GM12878 (cell line): ENCODE measurements around the gene MAIP1. TPM values are rescaled to one million over a fixed set of nuclear protein-coding genes. Genes with fewer than 3 reads are reported as not detected.
A peak's percentile ranks its signal among the peaks of the same experiment; 100 is the strongest.

Experiments
- ATAC-seq: fragments of 200-7000 bp; cut with Tn5 transposase; 3 replicates; pipeline ENCODE4 v1.9.1; 2020; ENCODE audit warnings: mild to moderate bottlenecking, moderate library complexity
- BruUV-seq: library from RNA; stranded (reverse); fragments of 400-500 nt; replicated peaks from 2 replicates; lab custom pipeline; 2021; lab: Mats Ljungman, UMichigan
- CTCF ChIA-PET: fragments of 300-600 bp; sonication (Branson Sonifier 250); formaldehyde crosslinking; extraction: SDS; loops from one replicate; lab custom pipeline; 2021; ENCODE audit warnings: inconsistent platforms; lab: Yijun Ruan, JAX
- POLR2A ChIA-PET: fragments of 350-600 bp; formaldehyde crosslinking; extraction: SDS; loops from one replicate; lab custom pipeline; 2021; ENCODE audit warnings: inconsistent platforms; lab: Charles Lee
- RAD21 ChIA-PET: fragments of 300-600 bp; sonication (Branson Sonifier 250); formaldehyde crosslinking; loops from one replicate; lab custom pipeline; 2023; ENCODE audit warnings: antibody characterized with exemption; ENCODE audit not compliant: unreplicated experiment; lab: Charles Lee
- SMC1A ChIA-PET: fragments of 300-600 bp; sonication (Branson Sonifier 250); formaldehyde crosslinking; loops from one replicate; lab custom pipeline; 2023; ENCODE audit not compliant: unreplicated experiment, uncharacterized antibody; lab: Charles Lee
- DNase-seq: peaks from one replicate; pipeline ENCODE4 v3.0.0-alpha.2; 2011; ENCODE audit warnings: low read depth, low spot score
- FAIRE-seq: peaks from 3 replicates; lab custom pipeline; 2011; peaks lifted over from hg19 to GRCh38; lab: Jason Lieb, UNC
- H2AFZ ChIP-seq: 2 replicates; pipeline ENCODE4 v1.6.0; 2011; ENCODE audit warnings: low read depth, low read length, control low read depth; ENCODE audit not compliant: control insufficient read depth
- H3K27ac ChIP-seq: 2 replicates; pipeline ENCODE4 v1.5.1; 2011; ENCODE audit warnings: control low read depth; ENCODE audit not compliant: control insufficient read depth, insufficient read depth
- H3K27me3 ChIP-seq, 2 experiments: replicated peaks in 1 of 2; 2 replicates each; pipeline versions ENCODE4 v1.6.0 to v1.6.1; 2011; ENCODE audit warnings: low read length in 1 of 2; ENCODE audit not compliant: control insufficient read depth in 2 of 2, insufficient read depth in 2 of 2
- H3K36me3 ChIP-seq, 2 experiments: 2 replicates each; pipeline ENCODE4 v1.5.1; 2011; ENCODE audit warnings: low read length in 1 of 2; ENCODE audit not compliant: control insufficient read depth in 2 of 2, insufficient read depth in 2 of 2
- H3K4me1 ChIP-seq: 2 replicates; pipeline ENCODE4 v1.6.1; 2011; ENCODE audit warnings: mild to moderate bottlenecking, low read length, moderate library complexity, mixed read lengths; ENCODE audit not compliant: control insufficient read depth, insufficient read depth
- H3K4me2 ChIP-seq: 2 replicates; pipeline ENCODE4 v1.6.0; 2011; ENCODE audit warnings: control low read depth; ENCODE audit not compliant: control insufficient read depth, insufficient read depth
- H3K4me3 ChIP-seq: fragments of 200-600 bp; sonication (generic); 2 replicates; pipeline ENCODE4 v1.5.1; 2016
- H3K79me2 ChIP-seq: 2 replicates; pipeline ENCODE4 v1.6.0; 2011; ENCODE audit warnings: low read length; ENCODE audit not compliant: control insufficient read depth, insufficient read depth
- H3K9ac ChIP-seq: 2 replicates; pipeline ENCODE4 v1.8.0; 2011; ENCODE audit warnings: low read length, control low read depth, mixed read lengths; ENCODE audit not compliant: control insufficient read depth, insufficient read depth
- H3K9me3 ChIP-seq: replicated peaks from 3 replicates; pipeline ENCODE4 v1.5.1; 2011; ENCODE audit warnings: mild to moderate bottlenecking, low read length; ENCODE audit not compliant: control insufficient read depth, insufficient read depth
- H4K20me1 ChIP-seq: 2 replicates; pipeline ENCODE4 v1.6.0; 2011; ENCODE audit not compliant: control insufficient read depth, insufficient read depth
- BHLHE40 ChIP-seq, 2 experiments: fragments of 450-650 bp in 1 of 2; IDR thresholded peaks; 2 replicates each; pipeline ENCODE4 v1.6.1; 2011 to 2017; ENCODE audit warnings: low read depth in 2 of 2, borderline replicate concordance in 1 of 2, improper control_type of control experiment in 1 of 2, low read length in 1 of 2, mild to moderate bottlenecking in 1 of 2
- ELK1 ChIP-seq: IDR thresholded peaks from 2 replicates; pipeline ENCODE4 v1.6.1; 2012; ENCODE audit warnings: low read depth, low read length, improper control_type of control experiment
- GATAD2B ChIP-seq: fragments of 450-650 bp; conservative IDR thresholded peaks from 2 replicates; pipeline ENCODE4 v1.6.1; 2017; ENCODE audit warnings: low read depth, mild to moderate bottlenecking, moderate library complexity
- KLF5 ChIP-seq: fragments of 450-650 bp; IDR thresholded peaks from 2 replicates; pipeline ENCODE4 v1.6.1; 2014; ENCODE audit warnings: mild to moderate bottlenecking; ENCODE audit not compliant: partially characterized antibody
- NR2C1 ChIP-seq: fragments of 450-650 bp; IDR thresholded peaks from 2 replicates; pipeline ENCODE4 v1.6.1; 2017; ENCODE audit warnings: antibody characterized with exemption, mild to moderate bottlenecking, moderate library complexity
- NR2C2 ChIP-seq: IDR thresholded peaks from 2 replicates; pipeline ENCODE4 v1.6.1; 2011; ENCODE audit warnings: borderline replicate concordance, low read depth; ENCODE audit not compliant: control insufficient read depth, insufficient read length
- PAX8 ChIP-seq: fragments of 450-650 bp; IDR thresholded peaks from 2 replicates; pipeline ENCODE4 v1.6.1; 2017; ENCODE audit warnings: mild to moderate bottlenecking, moderate library complexity
- POU2F2 ChIP-seq: IDR thresholded peaks from 3 replicates; pipeline ENCODE4 v1.6.1; 2011; ENCODE audit warnings: low read depth, mild to moderate bottlenecking, low read length, borderline replicate concordance
- RELA ChIP-seq: fragments of 450-650 bp; IDR thresholded peaks from 2 replicates; pipeline ENCODE4 v1.8.0; 2014; ENCODE audit warnings: borderline replicate concordance; ENCODE audit not compliant: partially characterized antibody
- SIX5 ChIP-seq: IDR thresholded peaks from 2 replicates; pipeline ENCODE4 v1.6.1; 2011; ENCODE audit warnings: mild to moderate bottlenecking, low read depth, low read length, moderate library complexity; ENCODE audit not compliant: severe bottlenecking
- SREBF1 ChIP-seq: IDR thresholded peaks from 2 replicates; pipeline ENCODE4 v1.6.1; 2012; ENCODE audit warnings: mild to moderate bottlenecking, low read length
- STAT1 ChIP-seq: fragments of 450-650 bp; conservative IDR thresholded peaks from 2 replicates; pipeline ENCODE4 v1.6.1; 2014; ENCODE audit warnings: antibody characterized with exemption, mild to moderate bottlenecking
- TAF1 ChIP-seq: IDR thresholded peaks from 2 replicates; pipeline ENCODE4 v1.6.1; 2011; ENCODE audit warnings: mild to moderate bottlenecking, low read depth, low read length, borderline replicate concordance
- ZNF207 ChIP-seq: fragments of 450-650 bp; IDR thresholded peaks from 2 replicates; pipeline ENCODE4 v1.6.1; 2014; ENCODE audit warnings: antibody characterized with exemption, mild to moderate bottlenecking, borderline replicate concordance
- ZNF24 ChIP-seq: fragments of 450-650 bp; IDR thresholded peaks from 2 replicates; pipeline ENCODE4 v1.6.1; 2017; ENCODE audit warnings: antibody characterized with exemption, mild to moderate bottlenecking
- WGBS: methylation state at CpG from one replicate; pipeline ENCODE4 v1.1.6; 2016; ENCODE audit warnings: low lambda C conversion rate; ENCODE audit not compliant: insufficient replicate concordance, insufficient coverage; ENCODE audit errors: missing lambda C conversion rate; 5-methylcytosine and 5-hydroxymethylcytosine counted together
- in situ Hi-C: fragments of 300-500 bp; cut with MboI; formaldehyde crosslinking; loops from 9 replicates; pipeline ENCODE4 v1.14.3; 2018; ENCODE audit warnings: mixed read lengths
- intact Hi-C: fragments of 100-400 bp; cut with micrococcal nuclease; formaldehyde crosslinking; loops from one replicate; pipeline ENCODE4 v1.14.2; 2022; ENCODE audit not compliant: unreplicated experiment
- polyA plus RNA-seq, 11 experiments: library from polyadenylated mRNA; depleted of rRNA in 4 of 11; unstranded in 6 of 11; stranded (reverse) in 5 of 11; fragments of >200 nt; fragmentation: Nextera tagmentation in 4 of 11; fragmentation: Illumina TruSeq in 1 of 11; extraction: Ambion mirVana in 4 of 11; extraction: Trizol in 1 of 11; gene quantifications; 1 replicate in 1 of 11; 2 replicates in 10 of 11; pipeline versions ENCODE4 v1.2.1 to v1.2.3, GENCODE V29; 2011 to 2016; ENCODE audit warnings: inconsistent platforms in 2 of 11, missing spikeins in 2 of 11, low read depth in 1 of 11
- total RNA-seq, 4 experiments: library from RNA; depleted of rRNA in 3 of 4; stranded (reverse); fragments of >200 nt in 3 of 4; fragmentation: Illumina TruSeq in 1 of 4; extraction: Trizol in 1 of 4; gene quantifications; 2 replicates each; pipeline versions ENCODE4 v1.2.1 to v1.2.3, GENCODE V29; 2013 to 2021

Gene MAIP1
- total and polyA plus RNA-seq, 10 of the 15 experiments (the other 5 are each of a cell fraction or from before 2014, with no cell fraction given) = 5.4 to 41.4 (median 25.4) TPM

GRCh38 chr2:199907008-199907714 lies 48.2 kb upstream of the MAIP1 start:
- ChIA-PET RAD21 (no interaction called here), POLR2A (no interaction called here), SMC1A (interaction anchor here (1.0 kb wide), 1 partner anchor 32 kb away, joined by 3 read pairs; no protein-coding TSS in a partner anchor), CTCF (interaction anchor here (1.4 kb wide), 1 partner anchor 574 kb away, joined by 3 read pairs; no protein-coding TSS in a partner anchor)
- 50% methylated on average over 2 of the region's 2 CpGs for WGBS
- no peak for ATAC-seq
- BruUV-seq = no TSS peak
- Histone ChIP-seq H3K27me3 (no peaks in the 10 kb centered on the region), H4K20me1 (no peaks in the 10 kb centered on the region), H3K9ac (no peak overlapping the region), H3K4me1 (no peaks in the 10 kb centered on the region), H3K27ac (no peak overlapping the region), H3K79me2 (peaks cover 11% of the 10 kb centered on the region), H3K4me2 (no peak overlapping the region), H2AFZ (no peak overlapping the region), H3K36me3 (no peaks in the 10 kb centered on the region), H3K9me3 (no peaks in the 10 kb centered on the region)
- FAIRE-seq = no peak
- intact Hi-C loops = no loop called here
- no peak for DNase-seq
- in situ Hi-C loops = no loop called here
- TF ChIP-seq RELA (no peak), BHLHE40 (IDR thresholded peaks at IDR 0.05; ENCODE audit: borderline replicate concordance in 1 of 2, low read depth in 2 of 2, low read length in 1 of 2) (0 out of 4 replicates have a peak, but pooled peaks of 1 of the 2 experiments have one; percentile 6)
- TF ChIP-seq, all 136 proteins: peak for 1
- H3K4me3 ChIP-seq = no peak overlapping the region

- H3K79me2 ChIP-seq = peaks cover 38% of the 10 kb centered on the region
- H4K20me1 ChIP-seq = no peaks in the 10 kb centered on the region
- intact Hi-C loops = loop anchor here (2.0 kb wide), 2 partner anchors 44 to 60 kb away; partner anchors contain the start of genes FTCDNL1, MAIP1 and TYW5
- in situ Hi-C loops = no loop called here
- ChIA-PET CTCF (no interaction called here), SMC1A (interaction anchor here (0.9 to 1.8 kb wide), 3 partner anchors 20 to 216 kb away, joined by 3 to 5 read pairs (median 3); no protein-coding TSS in a partner anchor), RAD21 (no interaction called here), POLR2A (interaction anchor here (1.0 to 1.3 kb wide), 2 partner anchors 12 to 46 kb away, joined by 3 to 5 read pairs; no protein-coding TSS in a partner anchor)
- no peak for ATAC-seq
- H3K9ac ChIP-seq = peak overlapping the region; percentile 49; the same call in 1 of the 2 replicates
- DNase-seq = no peak
- H3K36me3 ChIP-seq = no peaks in the 10 kb centered on the region
- FAIRE-seq = peak; percentile 81
- no peaks in the 10 kb centered on the region for H3K9me3 ChIP-seq
- peak overlapping the region; percentile 74 for H3K4me3 ChIP-seq
- H2AFZ ChIP-seq = peak overlapping the region; percentile 94
- BruUV-seq = TSS peak; percentile 88
- no peaks in the 10 kb centered on the region for H3K4me1 ChIP-seq
- H3K27me3 ChIP-seq = no peaks in the 10 kb centered on the region
- WGBS = 49% methylated on average over 18 of the region's 18 CpGs
- peak overlapping the region; percentile 75 for H3K4me2 ChIP-seq
- H3K27ac ChIP-seq = peak overlapping the region; percentile 88
- no peak for TF ChIP-seq PAX8
- no peak for TF ChIP-seq NR2C1
- TF ChIP-seq SIX5 = no peak
- TF ChIP-seq STAT1 = no peak
- no peak for TF ChIP-seq SREBF1
- TF ChIP-seq ZNF24 = no peak
- TF ChIP-seq KLF5 = no peak
- no peak for TF ChIP-seq ZNF207
- TF ChIP-seq NR2C2 = no peak
- TF ChIP-seq POU2F2 = no peak
- no peak for TF ChIP-seq GATAD2B
- no peak for TF ChIP-seq TAF1
- no peak for TF ChIP-seq ELK1
Observed at GRCh38 chr2:199910338-199911051, 44.9 kb upstream of the MAIP1 start.
